Adrenal gland (tissue), 5 donors: ENCODE data around the gene MEIKIN.

ENCODE experiments used
- POLR2A ChIP-seq, 2 donors: fragments of 450-650 bp; IDR thresholded peaks; one replicate each; pipeline ENCODE4 v1.6.1; 2017; ENCODE audit warnings: antibody characterized with exemption in 2 of 2, mild to moderate bottlenecking in 2 of 2, moderate library complexity in 1 of 2
- TF ChIP-seq, protein P1 (sequence below), 6 experiments: fragments of 450-650 bp in 4 of 6; fragments of 200-600 bp in 2 of 6; sonication (generic) in 1 of 6; IDR thresholded peaks; 1 replicate in 5 of 6; 2 replicates in 1 of 6; pipeline versions ENCODE4 v1.5.1 to v1.8.0; 2016 to 2021; ENCODE audit warnings: antibody characterized with exemption in 6 of 6, mild to moderate bottlenecking in 2 of 6, moderate library complexity in 1 of 6
- donor health status: DM: no; HTN: no; CAD: no.

- no peak for TF ChIP-seq POLR2A (IDR thresholded peaks at IDR 0.05)
- TF ChIP-seq, protein P1, sequence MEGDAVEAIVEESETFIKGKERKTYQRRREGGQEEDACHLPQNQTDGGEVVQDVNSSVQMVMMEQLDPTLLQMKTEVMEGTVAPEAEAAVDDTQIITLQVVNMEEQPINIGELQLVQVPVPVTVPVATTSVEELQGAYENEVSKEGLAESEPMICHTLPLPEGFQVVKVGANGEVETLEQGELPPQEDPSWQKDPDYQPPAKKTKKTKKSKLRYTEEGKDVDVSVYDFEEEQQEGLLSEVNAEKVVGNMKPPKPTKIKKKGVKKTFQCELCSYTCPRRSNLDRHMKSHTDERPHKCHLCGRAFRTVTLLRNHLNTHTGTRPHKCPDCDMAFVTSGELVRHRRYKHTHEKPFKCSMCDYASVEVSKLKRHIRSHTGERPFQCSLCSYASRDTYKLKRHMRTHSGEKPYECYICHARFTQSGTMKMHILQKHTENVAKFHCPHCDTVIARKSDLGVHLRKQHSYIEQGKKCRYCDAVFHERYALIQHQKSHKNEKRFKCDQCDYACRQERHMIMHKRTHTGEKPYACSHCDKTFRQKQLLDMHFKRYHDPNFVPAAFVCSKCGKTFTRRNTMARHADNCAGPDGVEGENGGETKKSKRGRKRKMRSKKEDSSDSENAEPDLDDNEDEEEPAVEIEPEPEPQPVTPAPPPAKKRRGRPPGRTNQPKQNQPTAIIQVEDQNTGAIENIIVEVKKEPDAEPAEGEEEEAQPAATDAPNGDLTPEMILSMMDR (IDR thresholded peaks at IDR 0.05) = no peak
Observed at GRCh38 chr5:131953969-131954368, 8.5 kb upstream of the MEIKIN start.
